Lower lobe of right lung (tissue), 2 donors: Measurements from ENCODE around the gene CDC45. TPM values are rescaled to one million over a fixed set of nuclear protein-coding genes. Genes with fewer than 3 reads are reported as not detected.
"Not testable (repeated sequence)": the region's sequence is repeated elsewhere in the genome, so short reads cannot be mapped to it uniquely, and the experiment has no call there.

Experiments
- ATAC-seq, 2 donors: fragments of 200-7000 bp; cut with Tn5 transposase; one replicate each; pipeline ENCODE4 v1.9.1; 2020 to 2022; ENCODE audit warnings: mild to moderate bottlenecking in 2 of 2, moderate library complexity in 2 of 2
- DNase-seq: peaks from one replicate; pipeline ENCODE4 v3.0.0-alpha.2; 2020
- H3K27ac ChIP-seq: fragments of 200-600 bp; one replicate; pipeline ENCODE4 v1.8.0; 2022
- H3K27me3 ChIP-seq: fragments of 200-600 bp; one replicate; pipeline ENCODE4 v1.8.0; 2022; ENCODE audit warnings: low read depth
- H3K36me3 ChIP-seq: fragments of 200-600 bp; one replicate; pipeline ENCODE4 v1.8.0; 2022; ENCODE audit warnings: mild to moderate bottlenecking
- H3K4me1 ChIP-seq: fragments of 200-600 bp; one replicate; pipeline ENCODE4 v1.8.0; 2022
- H3K4me3 ChIP-seq: fragments of 200-600 bp; one replicate; pipeline ENCODE4 v1.8.0; 2022; ENCODE audit warnings: mild to moderate bottlenecking
- H3K9me3 ChIP-seq: fragments of 200-600 bp; one replicate; pipeline ENCODE4 v1.8.0; 2022
- CTCF ChIP-seq: fragments of 200-600 bp; IDR thresholded peaks from one replicate; pipeline ENCODE4 v1.8.0; 2022; ENCODE audit warnings: antibody characterized with exemption, mild to moderate bottlenecking
- intact Hi-C: fragments of 100-400 bp; cut with DNase I; formaldehyde crosslinking; loops from one replicate; pipeline ENCODE4 v1.11.0; 2022
- total RNA-seq: library from RNA; stranded (reverse); fragmentation: NEBNext Ultra II Directional; extraction: Animal tissue kit (Norgen Biotek cat#: 25700); gene quantifications from one replicate; pipeline ENCODE4 v1.2.1, GENCODE V29; 2021
- donor health status: DM: no; HTN: yes; CAD: no; lungs with severe emphysema.

Gene CDC45
- total RNA-seq, 1 donor from 2014 or later: 1.4 TPM

- Histone ChIP-seq H3K36me3 (no peaks in the 10 kb centered on the region), H3K4me3 (no peak overlapping the region), H3K27me3 (no peaks in the 10 kb centered on the region), H3K27ac (no peak overlapping the region), H3K4me1 (peaks cover 13% of the 10 kb centered on the region), H3K9me3 (no peaks in the 10 kb centered on the region)
- TF ChIP-seq CTCF: no peak
- intact Hi-C loops: no loop called here
- no peak for DNase-seq
- no peak for ATAC-seq
Observed at GRCh38 chr22:19547620-19548019, 67.9 kb downstream of the CDC45 start.

- H3K36me3 ChIP-seq, intact Hi-C loops, H3K4me3 ChIP-seq, H3K27ac ChIP-seq, H3K9me3 ChIP-seq, DNase-seq, ATAC-seq, H3K27me3 ChIP-seq: not testable (repeated sequence)
- H3K4me1 ChIP-seq: peaks cover 13% of the 10 kb centered on the region
Observed at GRCh38 chr22:19548427-19548826, 68.7 kb downstream of the CDC45 start.

- H3K27ac ChIP-seq: no peak overlapping the region
- no peak overlapping the region for H3K4me3 ChIP-seq
- ATAC-seq: no peak
- DNase-seq: no peak
- intact Hi-C loops: no loop called here
- no peaks in the 10 kb centered on the region for H3K9me3 ChIP-seq
- TF ChIP-seq CTCF: no peak
- H3K4me1 ChIP-seq: peaks cover 9% of the 10 kb centered on the region
- H3K36me3 ChIP-seq: no peaks in the 10 kb centered on the region
- H3K27me3 ChIP-seq: no peaks in the 10 kb centered on the region
Observed at GRCh38 chr22:19548964-19549363, 69.2 kb downstream of the CDC45 start.

- no peaks in the 10 kb centered on the region for H3K9me3 ChIP-seq
- no peaks in the 10 kb centered on the region for H3K27me3 ChIP-seq
- ATAC-seq: no peak
- intact Hi-C loops: no loop called here
- no peak for TF ChIP-seq CTCF
- peaks cover 4% of the 10 kb centered on the region for H3K4me1 ChIP-seq
- DNase-seq: no peak
- no peak overlapping the region for H3K27ac ChIP-seq
- H3K36me3 ChIP-seq: no peaks in the 10 kb centered on the region
- no peak overlapping the region for H3K4me3 ChIP-seq
Observed at GRCh38 chr22:19549428-19549827, 69.7 kb downstream of the CDC45 start.

GRCh38 chr22:19550382-19550781 lies 70.7 kb downstream of the CDC45 start:
- Histone ChIP-seq H3K4me3 (no peak overlapping the region), H3K36me3 (no peaks in the 10 kb centered on the region), H3K9me3 (no peaks in the 10 kb centered on the region), H3K27ac (no peak overlapping the region), H3K4me1 (peaks cover 8% of the 10 kb centered on the region), H3K27me3 (no peaks in the 10 kb centered on the region)
- no peak for DNase-seq
- intact Hi-C loops: no loop called here
- no peak for ATAC-seq
- TF ChIP-seq CTCF: no peak

- no peak for TF ChIP-seq CTCF
- intact Hi-C loops: no loop called here
- Histone ChIP-seq H3K4me3 (no peak overlapping the region), H3K27ac (no peak overlapping the region), H3K27me3 (no peaks in the 10 kb centered on the region), H3K4me1 (peaks cover 10% of the 10 kb centered on the region), H3K9me3 (no peaks in the 10 kb centered on the region), H3K36me3 (no peaks in the 10 kb centered on the region)
- DNase-seq: no peak
- no peak for ATAC-seq
Observed at GRCh38 chr22:19553201-19553600, 73.5 kb downstream of the CDC45 start.
